Stomach (tissue), 9 donors: Measurements from ENCODE around the gene SARS1. TPM values are rescaled to one million over a fixed set of nuclear protein-coding genes. Genes with fewer than 3 reads are reported as not detected.
A peak's percentile ranks its signal among the peaks of the same experiment; 100 is the strongest.

Experiments used
- DNase-seq, 2 donors: peaks; one replicate each; pipeline versions ENCODE4 v3.0.0 to v3.0.0-alpha.2; 2013 to 2019
- H3K27ac ChIP-seq, 5 donors: fragments of 200-600 bp in 4 of 5; sonication (generic) in 4 of 5; one replicate each; pipeline ENCODE4 v1.5.1; 2013 to 2019; ENCODE audit warnings: mild to moderate bottlenecking in 1 of 5, moderate library complexity in 1 of 5
- H3K27me3 ChIP-seq, 3 donors: fragments of 200-600 bp; sonication (generic); one replicate each; pipeline ENCODE4 v1.5.1; 2017 to 2019; ENCODE audit warnings: mixed run types in 1 of 3
- H3K36me3 ChIP-seq, 4 donors: fragments of 200-600 bp; sonication (generic); 1 replicate in 3 of 4; 2 replicates in 1 of 4; pipeline ENCODE4 v1.5.1; 2016 to 2019
- H3K4me1 ChIP-seq, 4 donors: fragments of 200-600 bp; sonication (generic); one replicate each; pipeline ENCODE4 v1.5.1; 2016 to 2019
- H3K4me3 ChIP-seq, 4 donors: fragments of 200-600 bp; sonication (generic) in 3 of 4; one replicate each; pipeline ENCODE4 v1.5.1; 2016 to 2019; ENCODE audit warnings: mild to moderate bottlenecking in 1 of 4
- H3K9me3 ChIP-seq, 4 donors: fragments of 200-600 bp; sonication (generic); one replicate each; pipeline ENCODE4 v1.5.1; 2016 to 2019
- EP300 ChIP-seq: sonication (generic); formaldehyde crosslinking; IDR thresholded peaks from one replicate; pipeline ENCODE4 v1.6.1; 2017; ENCODE audit warnings: antibody characterized with exemption
- POLR2A ChIP-seq, 4 donors: fragments of 450-650 bp; IDR thresholded peaks; one replicate each; pipeline ENCODE4 v1.6.1; 2016; ENCODE audit warnings: antibody characterized with exemption in 4 of 4, control low read depth in 2 of 4, mild to moderate bottlenecking in 1 of 4, moderate library complexity in 1 of 4
- POLR2AphosphoS5 ChIP-seq, 3 donors: sonication (generic); formaldehyde crosslinking; IDR thresholded peaks; one replicate each; pipeline ENCODE4 v1.6.1; 2016; ENCODE audit warnings: antibody characterized with exemption in 3 of 3
- WGBS, 5 donors: extraction: QIAGEN DNeasy Blood & Tissue Kit in 3 of 5; methylation state at CpG; one replicate each; pipeline versions ENCODE4 v1.1.5 to v1.1.7; 2013 to 2018; 5-methylcytosine and 5-hydroxymethylcytosine counted together
- intact Hi-C: fragments of 100-400 bp; cut with DNase I; formaldehyde crosslinking; loops from one replicate; pipeline ENCODE4 v1.15.1; 2023; ENCODE audit warnings: low total_unique reads
- polyA plus RNA-seq, 3 donors: library from polyadenylated mRNA; stranded (reverse); fragments of 200-250 nt; gene quantifications; one replicate each; pipeline ENCODE4 v1.2.3, GENCODE V29; 2013
- total RNA-seq, 5 donors: library from RNA; depleted of rRNA; stranded (reverse); fragments of >200 nt; gene quantifications; one replicate each; pipeline versions ENCODE4 v1.1.0 to v1.2.3, GENCODE V29; 2014 to 2016
- TF ChIP-seq, protein P1 (sequence below), 7 experiments: fragments of 450-650 bp in 4 of 7; fragments of 200-600 bp in 3 of 7; sonication (generic) in 3 of 7; IDR thresholded peaks; one replicate each; pipeline ENCODE4 v1.5.1; 2016 to 2019; ENCODE audit warnings: antibody characterized with exemption in 7 of 7, control low read depth in 2 of 7, mild to moderate bottlenecking in 1 of 7
- donor health status: healthy with polysubstance abuse.
- donor health status: Bipolar disorder and iron deficiency.
- donor health status: healthy.

SARS1 gene
- total and polyA plus RNA-seq, 8 donors: 80.8 to 232 (median 110) TPM

DNA sequence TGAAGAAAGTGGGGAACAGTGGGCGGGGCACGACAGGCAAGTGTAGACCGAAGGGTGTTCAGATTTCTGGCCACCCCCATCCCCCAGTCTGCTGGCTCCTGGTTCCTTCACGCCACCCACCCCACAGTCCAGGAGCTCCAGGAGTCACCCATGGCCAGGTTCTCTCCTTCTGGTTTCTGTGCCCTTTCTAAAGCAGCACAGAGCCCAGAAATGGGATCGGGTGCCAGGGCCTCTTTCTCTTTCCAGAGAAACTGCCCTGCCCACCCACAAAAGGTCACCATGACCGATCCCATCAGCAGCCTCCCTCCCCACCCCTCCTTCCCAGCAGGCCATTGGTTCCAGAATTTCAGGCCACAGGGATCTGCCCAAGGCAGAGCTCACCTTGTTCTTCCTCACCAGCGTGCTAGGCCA is 32.4 kb downstream of the SARS1 start:
- no peak overlapping the region for H3K27ac ChIP-seq
- no peaks in the 10 kb centered on the region for H3K9me3 ChIP-seq
- peak in 1 of 2 donors; percentile 5 for DNase-seq
- H3K36me3 ChIP-seq: no peaks in the 10 kb centered on the region
- 67 to 82% (median 79%) methylated on average over 7 of the region's 7 CpGs for WGBS, 5 donors
- intact Hi-C loops: no loop called here
- no peak overlapping the region for H3K4me3 ChIP-seq
- peaks cover 0 to 27% (median 5%) of the 10 kb centered on the region in 3 donors for H3K27me3 ChIP-seq
- peaks cover 16 to 36% (median 27%) of the 10 kb centered on the region in 4 donors for H3K4me1 ChIP-seq
- TF ChIP-seq EP300: no peak
- no peak for TF ChIP-seq POLR2AphosphoS5 (IDR thresholded peaks at IDR 0.05)
- TF ChIP-seq, protein P1, sequence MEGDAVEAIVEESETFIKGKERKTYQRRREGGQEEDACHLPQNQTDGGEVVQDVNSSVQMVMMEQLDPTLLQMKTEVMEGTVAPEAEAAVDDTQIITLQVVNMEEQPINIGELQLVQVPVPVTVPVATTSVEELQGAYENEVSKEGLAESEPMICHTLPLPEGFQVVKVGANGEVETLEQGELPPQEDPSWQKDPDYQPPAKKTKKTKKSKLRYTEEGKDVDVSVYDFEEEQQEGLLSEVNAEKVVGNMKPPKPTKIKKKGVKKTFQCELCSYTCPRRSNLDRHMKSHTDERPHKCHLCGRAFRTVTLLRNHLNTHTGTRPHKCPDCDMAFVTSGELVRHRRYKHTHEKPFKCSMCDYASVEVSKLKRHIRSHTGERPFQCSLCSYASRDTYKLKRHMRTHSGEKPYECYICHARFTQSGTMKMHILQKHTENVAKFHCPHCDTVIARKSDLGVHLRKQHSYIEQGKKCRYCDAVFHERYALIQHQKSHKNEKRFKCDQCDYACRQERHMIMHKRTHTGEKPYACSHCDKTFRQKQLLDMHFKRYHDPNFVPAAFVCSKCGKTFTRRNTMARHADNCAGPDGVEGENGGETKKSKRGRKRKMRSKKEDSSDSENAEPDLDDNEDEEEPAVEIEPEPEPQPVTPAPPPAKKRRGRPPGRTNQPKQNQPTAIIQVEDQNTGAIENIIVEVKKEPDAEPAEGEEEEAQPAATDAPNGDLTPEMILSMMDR (IDR thresholded peaks at IDR 0.05): no peak
- no peak for TF ChIP-seq POLR2A (IDR thresholded peaks at IDR 0.05)

DNA sequence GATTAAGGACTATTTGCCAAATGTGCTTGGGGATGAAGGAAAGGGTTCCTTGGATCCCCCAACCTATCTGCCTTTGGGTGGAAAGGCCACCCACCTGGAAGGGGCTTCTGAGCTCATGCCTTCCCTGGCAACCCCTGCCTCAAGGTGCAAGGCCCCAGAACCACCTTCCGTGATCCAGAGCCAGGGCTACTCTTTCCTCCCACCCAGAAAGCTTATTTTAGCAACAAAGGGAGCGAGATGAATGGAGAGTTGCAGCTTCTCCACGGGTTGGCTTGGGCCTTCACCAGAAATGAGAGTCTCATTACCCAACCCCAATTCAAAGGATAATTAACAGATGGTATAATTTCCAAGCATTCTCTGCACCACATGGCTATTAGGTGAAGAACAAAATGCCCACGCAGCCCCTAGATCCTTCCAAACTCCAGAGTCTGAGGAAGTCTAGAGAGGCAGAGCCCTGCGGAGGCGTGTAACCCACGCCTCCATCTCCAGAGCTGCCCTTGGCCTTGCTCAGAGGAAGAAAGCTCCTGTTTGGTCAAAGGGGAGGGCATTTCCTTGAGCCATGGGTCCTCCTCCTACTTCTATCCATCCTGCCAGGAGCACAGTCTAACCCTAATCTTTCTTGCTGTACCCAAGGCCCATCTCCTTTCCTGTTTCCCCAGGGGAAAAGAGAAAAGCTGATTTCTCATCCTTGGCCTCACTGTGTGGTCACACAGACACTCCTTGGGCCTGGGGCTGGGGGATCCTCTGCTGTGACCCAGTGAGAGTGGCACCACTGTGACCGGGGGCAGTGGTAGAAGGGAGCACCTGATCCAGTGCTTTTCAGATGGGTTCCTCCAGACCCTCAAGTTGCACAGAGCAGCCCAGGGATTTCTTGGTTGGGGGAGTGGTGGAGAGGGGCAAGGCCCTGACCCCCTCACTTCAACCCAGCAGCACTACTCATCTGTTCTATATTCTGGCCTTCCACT is 34.0 kb downstream of the SARS1 start:
- H3K4me3 ChIP-seq: no peak overlapping the region
- H3K36me3 ChIP-seq: peaks cover 0 to 5% (median 0%) of the 10 kb centered on the region in 4 donors
- no peak overlapping the region for H3K27ac ChIP-seq
- DNase-seq: no peak
- H3K27me3 ChIP-seq: peaks cover 0 to 17% (median 5%) of the 10 kb centered on the region in 3 donors
- H3K4me1 ChIP-seq: peaks cover 8 to 24% (median 14%) of the 10 kb centered on the region in 4 donors
- TF ChIP-seq EP300 (no peak), POLR2AphosphoS5 (IDR thresholded peaks at IDR 0.05) (no peak), POLR2A (IDR thresholded peaks at IDR 0.05) (no peak)
- TF ChIP-seq, protein P1 (IDR thresholded peaks at IDR 0.05): no peak
- H3K9me3 ChIP-seq: no peaks in the 10 kb centered on the region
- intact Hi-C loops: no loop called here
- WGBS, 5 donors: 86 to 95% (median 89%) methylated on average over 7 to 8 of the region's 8 CpGs

DNA sequence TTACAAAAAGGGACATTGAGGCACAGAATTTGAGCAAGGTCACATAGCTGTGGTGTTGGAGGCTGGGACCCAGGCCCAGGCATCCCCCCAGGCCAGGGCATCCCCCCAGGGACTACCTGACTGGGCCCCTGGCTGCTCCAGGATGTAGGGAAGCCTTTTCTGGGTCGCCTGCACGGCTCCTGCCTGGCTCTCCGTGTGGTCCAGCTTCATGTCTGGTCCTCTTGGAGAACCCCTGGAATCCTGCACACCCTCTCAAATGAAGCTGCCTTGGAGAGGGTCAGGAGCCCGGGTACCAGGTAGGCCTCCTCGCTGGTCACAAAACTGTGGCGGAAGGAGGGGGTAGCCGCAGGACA is 34.7 kb downstream of the SARS1 start:
- Histone ChIP-seq H3K4me1 (peaks cover 8 to 30% (median 18%) of the 10 kb centered on the region in 4 donors), H3K4me3 (no peak overlapping the region), H3K27me3 (peaks cover 0 to 17% (median 5%) of the 10 kb centered on the region in 3 donors), H3K36me3 (peaks cover 0 to 5% (median 0%) of the 10 kb centered on the region in 4 donors), H3K27ac (no peak overlapping the region), H3K9me3 (no peaks in the 10 kb centered on the region)
- intact Hi-C loops: no loop called here
- WGBS, 5 donors: 86 to 98% (median 95%) methylated on average over 7 of the region's 7 CpGs
- DNase-seq: peak in 1 of 2 donors; percentile 3
- TF ChIP-seq POLR2A (IDR thresholded peaks at IDR 0.05) (no peak), EP300 (no peak), POLR2AphosphoS5 (IDR thresholded peaks at IDR 0.05) (no peak)
- TF ChIP-seq, protein P1 (IDR thresholded peaks at IDR 0.05): no peak

DNA sequence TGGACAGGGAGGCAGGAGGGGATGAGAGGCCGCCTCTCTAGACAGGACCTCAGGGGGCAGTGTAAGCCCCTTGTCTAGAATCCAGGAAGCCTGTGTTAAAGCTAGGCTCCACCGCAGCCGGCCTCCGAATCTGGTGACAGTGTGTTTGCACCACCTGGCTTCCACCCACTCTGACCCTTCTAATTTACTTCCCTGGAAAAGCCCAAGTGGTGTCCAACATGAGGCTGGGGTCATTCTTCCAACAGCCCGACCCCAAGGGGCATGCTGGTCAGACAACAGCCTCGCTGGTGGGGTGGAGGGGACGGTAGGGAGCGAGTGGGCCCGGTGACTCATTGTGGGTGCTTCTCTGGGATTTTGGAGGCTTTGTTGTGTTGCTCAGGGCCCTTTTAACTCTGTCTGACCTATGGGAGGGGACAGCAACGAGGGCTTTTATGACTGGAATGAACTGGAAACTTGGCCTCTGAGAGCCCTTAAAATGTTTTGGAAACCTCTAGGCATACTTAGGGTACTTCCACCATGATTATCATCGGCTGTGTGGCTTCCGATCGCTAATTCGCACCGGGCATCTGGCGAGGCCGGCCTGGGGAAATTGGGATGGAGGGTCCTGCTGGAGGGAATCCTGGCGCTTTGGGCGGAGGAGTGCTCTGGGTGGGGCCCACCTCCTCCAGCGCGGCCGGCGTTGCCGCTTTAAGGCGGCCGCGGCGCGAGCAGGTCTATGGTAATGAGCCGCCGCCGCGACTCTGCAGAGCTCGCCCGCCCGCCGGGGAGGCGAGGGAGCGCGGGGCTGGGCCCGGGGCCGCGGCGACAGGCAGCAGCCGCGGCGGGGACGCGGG is 35.3 kb downstream of the SARS1 start, which contains the start of gene CELSR2:
Gene CELSR2, plus strand, starts transcription at position 743 of the 833 bp plus-strand sequence. CDS start 541 bp downstream, outside the sequence.
- intact Hi-C loops: no loop called here
- TF ChIP-seq, protein P1 (IDR thresholded peaks at IDR 0.05): no peak
- TF ChIP-seq POLR2AphosphoS5 (IDR thresholded peaks at IDR 0.05): peak in 1 of 3 donors; percentile 50
- Histone ChIP-seq H3K36me3 (peaks cover 0 to 5% (median 0%) of the 10 kb centered on the region in 4 donors), H3K4me3 (peak within 1 kb of the TSS; percentile 66 to 94 (median 71)), H3K27me3 (peaks cover 0 to 17% (median 5%) of the 10 kb centered on the region in 3 donors), H3K9me3 (no peaks in the 10 kb centered on the region), H3K4me1 (peaks cover 11 to 36% (median 23%) of the 10 kb centered on the region in 4 donors), H3K27ac (peak within 1 kb of the TSS in 3 of 5 donors; percentile 7 to 75 (median 63))
- DNase-seq: peak; percentile 75 to 91
- WGBS, 5 donors: 14 to 36% (median 18%) methylated on average over 17 to 49 of the region's 49 CpGs
